Fibroblast of mammary gland (primary cell): ENCODE measurements around the gene PLEKHA8.

Experiments
- DNase-seq: peaks from one replicate; pipeline ENCODE4 v3.0.0-alpha.2; 2010; ENCODE audit warnings: low read depth
- H3K4me3 ChIP-seq: 2 replicates; pipeline ENCODE4 v1.5.1; 2011; ENCODE audit warnings: low read depth, mild to moderate bottlenecking, low read length, moderate library complexity; ENCODE audit not compliant: control insufficient read depth
- CTCF ChIP-seq: conservative IDR thresholded peaks from 2 replicates; pipeline ENCODE4 v1.5.1; 2011; ENCODE audit warnings: low read depth, low read length, inconsistent platforms; ENCODE audit not compliant: control insufficient read depth, insufficient read depth

The PLEKHA8 gene

GRCh38 chr7:30136117-30136731 is 108.0 kb downstream of the PLEKHA8 start:
- peak overlapping the region; percentile 86 for H3K4me3 ChIP-seq
- TF ChIP-seq CTCF = no peak
- no peak for DNase-seq

- H3K4me3 ChIP-seq = peak overlapping the region; percentile 86
- DNase-seq = no peak
- no peak for TF ChIP-seq CTCF
These were observed 108.7 kb downstream of the PLEKHA8 start for GRCh38 chr7:30136743-30137485.

- no peak overlapping the region for H3K4me3 ChIP-seq
- no peak for DNase-seq
- TF ChIP-seq CTCF = no peak
These were observed 111.7 kb downstream of the PLEKHA8 start for GRCh38 chr7:30139836-30140384.

GRCh38 chr7:30140456-30140855 is 112.2 kb downstream of the PLEKHA8 start:
- no peak overlapping the region for H3K4me3 ChIP-seq
- DNase-seq = no peak
- no peak for TF ChIP-seq CTCF

- peak overlapping the region; percentile 6 for H3K4me3 ChIP-seq
- DNase-seq = peak; percentile 74
- no peak for TF ChIP-seq CTCF
These were observed 114.5 kb downstream of the PLEKHA8 start for GRCh38 chr7:30142710-30143109.

GRCh38 chr7:30143748-30144251 is 115.6 kb downstream of the PLEKHA8 start:
- TF ChIP-seq CTCF = no peak
- peak; percentile 77 for DNase-seq

More at GRCh38 chr7:30143748-30144251, 115.6 kb downstream of the PLEKHA8 start:
- no peak overlapping the region for H3K4me3 ChIP-seq
